Lung (tissue), 12 donors: ENCODE measurements around the gene EYA3. TPM values are rescaled to one million over a fixed set of nuclear protein-coding genes. Genes with fewer than 3 reads are reported as not detected.

ENCODE experiments used
- ATAC-seq: fragments of 200-7000 bp; cut with Tn5 transposase; one replicate; pipeline ENCODE4 v1.9.1; 2020; ENCODE audit warnings: moderate number of reproducible peaks; ENCODE audit not compliant: insufficient read depth, low FRiP score
- DNase-seq, 3 donors: peaks; one replicate each; pipeline ENCODE4 v3.0.0-alpha.2; 2013 to 2017
- H3K27ac ChIP-seq, 2 donors: one replicate each; pipeline ENCODE4 v1.5.1; 2013; ENCODE audit warnings: mild to moderate bottlenecking in 2 of 2, moderate library complexity in 2 of 2, control low read depth in 1 of 2, inconsistent platforms in 1 of 2, low read depth in 1 of 2, low read length in 1 of 2
- H3K27me3 ChIP-seq, 3 donors: one replicate each; pipeline ENCODE4 v1.5.1; 2013; ENCODE audit warnings: low read length in 2 of 3; ENCODE audit not compliant: control insufficient read depth in 3 of 3, insufficient read depth in 3 of 3
- H3K36me3 ChIP-seq, 4 donors: one replicate each; pipeline ENCODE4 v1.5.1; 2013; ENCODE audit warnings: low read length in 4 of 4, mild to moderate bottlenecking in 1 of 4, moderate library complexity in 1 of 4; ENCODE audit not compliant: control insufficient read depth in 4 of 4, insufficient read depth in 4 of 4
- H3K4me1 ChIP-seq, 5 donors: one replicate each; pipeline ENCODE4 v1.5.1; 2013; ENCODE audit warnings: low read length in 5 of 5, mild to moderate bottlenecking in 2 of 5, moderate library complexity in 1 of 5; ENCODE audit not compliant: control insufficient read depth in 5 of 5, insufficient read depth in 5 of 5
- H3K4me3 ChIP-seq: one replicate; pipeline ENCODE4 v1.5.1; 2013; ENCODE audit warnings: mild to moderate bottlenecking, control low read depth, moderate library complexity
- H3K9ac ChIP-seq, 2 donors: one replicate each; pipeline ENCODE4 v1.5.1; 2013; ENCODE audit warnings: low read length in 2 of 2, control low read depth in 1 of 2; ENCODE audit not compliant: insufficient read depth in 1 of 2
- H3K9me3 ChIP-seq, 4 donors: one replicate each; pipeline ENCODE4 v1.5.1; 2013; ENCODE audit warnings: low read length in 3 of 4, mild to moderate bottlenecking in 1 of 4, moderate library complexity in 1 of 4; ENCODE audit not compliant: control insufficient read depth in 4 of 4, insufficient read depth in 3 of 4
- CTCF ChIP-seq: IDR thresholded peaks from 2 replicates; pipeline ENCODE4 v1.5.1; 2012; ENCODE audit warnings: mild to moderate bottlenecking; ENCODE audit errors: control extremely low read depth, extremely low read depth
- WGBS, 2 donors: extraction: QIAGEN DNeasy Blood & Tissue Kit; methylation state at CpG; one replicate each; pipeline ENCODE4 v1.1.7; 2013; 5-methylcytosine and 5-hydroxymethylcytosine counted together
- polyA plus RNA-seq, 2 donors: library from polyadenylated mRNA; stranded (reverse); fragments of 200-250 nt; gene quantifications; one replicate each; pipeline ENCODE4 v1.2.1, GENCODE V29; 2013
- total RNA-seq, 2 donors: library from RNA; depleted of rRNA in 1 of 2; stranded (reverse); fragments of >200 nt in 1 of 2; gene quantifications; one replicate each; pipeline ENCODE4 v1.2.1, GENCODE V29; 2014 to 2021
- donor health status: control.
- donor health status: control.
- donor health status: Bipolar disorder and iron deficiency.
- donor health status: healthy.
- donor health status: DM: yes; HTN: yes; CAD: no.

The EYA3 gene
- total and polyA plus RNA-seq, 4 donors = 6.3 to 21.8 (median 13.4) TPM

DNA sequence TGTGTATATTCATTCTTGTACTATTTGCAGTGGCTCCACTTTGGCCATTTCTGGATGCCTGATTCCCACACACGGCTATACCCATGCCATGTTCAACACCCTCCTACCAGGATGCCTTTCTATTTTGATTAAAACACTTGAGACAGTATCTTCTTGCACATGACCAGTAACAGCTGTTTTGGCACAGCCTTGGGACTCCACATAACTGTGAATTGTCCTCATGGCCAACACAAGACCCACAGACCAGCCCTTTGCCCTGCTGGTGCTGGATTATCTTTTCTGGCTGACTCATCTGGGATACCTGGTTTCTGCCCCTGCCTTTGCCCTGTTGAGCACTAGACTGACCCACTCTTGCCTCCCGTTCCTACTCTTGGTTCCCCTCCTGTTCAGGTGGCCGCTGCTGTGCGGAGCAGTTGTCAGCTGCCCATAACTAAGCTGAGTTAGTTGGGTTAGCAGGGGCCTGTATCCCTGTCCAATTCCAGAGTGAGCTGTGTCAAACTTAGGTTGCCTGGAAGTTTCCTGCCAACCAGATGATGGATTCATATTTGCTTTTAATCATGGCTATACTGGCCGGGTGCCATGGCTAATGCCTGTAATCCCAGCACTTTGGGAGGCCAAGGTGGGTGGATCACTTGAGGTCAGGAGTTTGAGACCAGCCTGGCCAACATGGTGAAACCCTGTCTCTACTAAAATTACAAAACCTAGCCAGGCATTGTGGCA, 10.8 kb upstream of the EYA3 start:
- no peak for TF ChIP-seq CTCF
- WGBS, 2 donors = 93 to 94% methylated on average over 5 of the region's 5 CpGs
- ATAC-seq (no peak), DNase-seq (no peak)
- H3K4me1 ChIP-seq = no peaks in the 10 kb centered on the region
- no peaks in the 10 kb centered on the region for H3K9me3 ChIP-seq
- no peak overlapping the region for H3K9ac ChIP-seq
- H3K27ac ChIP-seq = no peak overlapping the region
- H3K36me3 ChIP-seq = no peaks in the 10 kb centered on the region
- no peaks in the 10 kb centered on the region for H3K27me3 ChIP-seq
- no peak overlapping the region for H3K4me3 ChIP-seq

- H3K36me3 ChIP-seq = no peaks in the 10 kb centered on the region
These were observed 8.7 kb upstream of the EYA3 start for GRCh38 chr1:28097100-28097472.

DNA sequence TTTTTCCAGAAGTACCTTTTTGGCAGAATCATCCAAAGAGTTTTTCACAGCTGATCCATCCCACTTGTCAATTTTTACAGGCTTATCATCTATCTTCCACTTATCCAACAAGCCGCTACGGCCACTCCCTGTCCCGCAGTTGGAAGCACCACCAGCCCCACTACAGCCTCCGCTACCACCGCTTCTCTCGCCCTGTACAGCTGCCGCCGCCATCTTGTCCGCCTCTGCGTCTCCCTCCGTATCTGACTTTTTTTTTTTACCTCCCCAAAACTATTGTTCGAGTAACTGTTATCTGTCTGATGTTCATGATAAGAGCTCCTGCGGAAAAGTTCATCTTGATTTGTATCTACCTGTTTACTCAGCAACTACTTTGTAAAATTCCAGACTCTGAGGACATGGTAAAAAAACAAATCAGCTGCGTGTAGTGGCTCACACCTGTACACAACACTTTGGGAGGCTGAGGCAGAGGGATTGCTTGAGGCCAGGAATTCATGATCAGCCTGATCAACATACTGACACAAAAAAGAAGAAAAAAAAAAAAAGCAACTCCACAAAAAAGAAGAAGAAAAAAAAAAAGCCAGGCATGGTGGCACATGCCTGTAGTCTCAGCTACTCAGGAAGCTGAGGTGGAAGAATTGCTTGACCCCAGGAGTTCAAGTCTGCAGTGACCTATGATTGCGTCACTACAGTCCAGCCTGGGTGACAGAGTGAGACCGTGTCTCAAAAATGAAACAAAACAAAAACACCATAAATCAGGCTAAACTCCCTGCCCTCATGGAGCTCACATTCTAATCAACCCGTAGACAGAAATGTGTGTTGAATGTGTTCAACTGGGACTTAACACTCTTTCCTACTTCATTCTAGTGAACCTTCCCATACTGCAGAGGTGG, 8.0 kb upstream of the EYA3 start:
- Histone ChIP-seq H3K4me3 (no peak overlapping the region), H3K4me1 (no peaks in the 10 kb centered on the region), H3K27me3 (no peaks in the 10 kb centered on the region), H3K9ac (no peak overlapping the region), H3K9me3 (no peaks in the 10 kb centered on the region), H3K27ac (no peak overlapping the region), H3K36me3 (no peaks in the 10 kb centered on the region)
- 84 to 86% methylated on average over 17 of the region's 17 CpGs for WGBS, 2 donors
- DNase-seq = no peak
- no peak for ATAC-seq
- TF ChIP-seq CTCF = no peak

More at GRCh38 chr1:28097100-28097472, 8.7 kb upstream of the EYA3 start:
- H3K4me3 ChIP-seq = no peak overlapping the region
- no peaks in the 10 kb centered on the region for H3K27me3 ChIP-seq
- no peak overlapping the region for H3K27ac ChIP-seq
- H3K9ac ChIP-seq = no peak overlapping the region
- 63 to 85% methylated on average over 4 of the region's 4 CpGs for WGBS, 2 donors
- DNase-seq (no peak), ATAC-seq (no peak)
- no peaks in the 10 kb centered on the region for H3K9me3 ChIP-seq
- H3K4me1 ChIP-seq = no peaks in the 10 kb centered on the region
- TF ChIP-seq CTCF = no peak
